Measurements from ENCODE around the gene MYBL2.

MYBL2 gene

DNA sequence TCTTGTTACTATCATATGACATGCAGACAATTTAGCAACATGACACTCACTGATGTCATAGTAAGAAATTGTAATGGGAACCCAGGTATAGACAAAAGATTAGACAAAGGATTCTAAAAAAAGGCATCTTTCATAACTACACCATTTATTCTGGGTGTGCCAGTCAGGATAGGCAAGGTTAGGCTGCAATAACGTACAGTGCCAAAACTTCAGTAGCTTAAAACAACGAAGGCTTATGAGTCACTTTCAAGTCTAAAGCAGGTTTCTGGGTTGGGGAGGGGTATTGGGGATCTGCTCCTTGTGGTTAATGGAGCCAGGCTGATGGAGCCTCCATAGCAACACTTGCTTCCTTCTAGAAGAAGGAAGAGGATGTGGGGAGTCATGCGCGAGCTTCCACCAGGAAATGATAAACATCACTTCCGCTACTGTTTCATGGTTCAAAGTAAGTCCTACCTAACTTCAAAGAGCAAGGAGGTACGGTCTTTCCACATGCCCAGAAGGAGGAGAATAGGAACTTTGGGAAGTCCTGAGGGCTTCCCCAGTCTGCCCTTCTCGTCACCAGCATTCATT is 61.9 kb downstream of the MYBL2 start:
- Histone ChIP-seq H3K9me3 (ENCODE audit: control insufficient read depth, low read length) (no peaks in the 10 kb centered on the region), H3K4me2 (ENCODE audit: low read length) (no peak overlapping the region), H3K4me3 (ENCODE audit: low read depth, low read length) (no peak overlapping the region), H3K27me3 (ENCODE audit: control insufficient read depth, insufficient read depth, low read length) (no peaks in the 10 kb centered on the region), H3K9ac (no peak overlapping the region), H2AFZ (no peak overlapping the region), H3K79me2 (no peaks in the 10 kb centered on the region), H3K4me1 (no peaks in the 10 kb centered on the region), H3K36me3 (ENCODE audit: control insufficient read depth, insufficient read depth, low read length) (peaks cover 5% of the 10 kb centered on the region), H3K27ac (no peak overlapping the region)
- no peak for TF ChIP-seq CTCF (IDR thresholded peaks at IDR 0.05)

DNA sequence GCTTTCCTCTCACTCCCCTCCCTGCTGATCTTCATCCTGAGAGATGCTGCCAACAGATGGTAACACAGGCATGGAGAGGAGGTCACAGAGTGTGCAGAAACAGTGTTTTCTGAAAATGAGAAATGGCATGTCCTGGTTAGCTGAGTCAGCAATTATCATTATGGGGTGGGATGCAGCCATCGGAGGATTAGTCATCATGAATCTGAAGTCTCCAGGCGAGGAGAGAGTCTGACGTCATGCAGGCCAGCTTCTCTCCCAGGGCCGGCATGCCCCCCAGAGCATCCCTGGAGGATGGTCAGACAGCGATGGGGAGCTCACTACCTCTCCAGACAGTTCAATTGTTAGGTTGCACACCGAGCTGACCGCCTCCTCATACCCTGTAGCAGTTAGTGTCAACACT is 64.6 kb downstream of the MYBL2 start:
- H3K79me2 ChIP-seq, result no peaks in the 10 kb centered on the region
- no peaks in the 10 kb centered on the region for H3K27me3 ChIP-seq (ENCODE audit: control insufficient read depth, insufficient read depth, low read length)
- no peaks in the 10 kb centered on the region for H3K4me1 ChIP-seq
- H3K36me3 ChIP-seq (ENCODE audit: control insufficient read depth, insufficient read depth, low read length), result peaks cover 5% of the 10 kb centered on the region
- no peak overlapping the region for H3K9ac ChIP-seq
- H2AFZ ChIP-seq, result no peak overlapping the region
- no peak overlapping the region for H3K4me3 ChIP-seq (ENCODE audit: low read depth, low read length)
- no peak overlapping the region for H3K27ac ChIP-seq
- no peak overlapping the region for H3K4me2 ChIP-seq (ENCODE audit: low read length)
- no peak for TF ChIP-seq CTCF (IDR thresholded peaks at IDR 0.05)
- no peaks in the 10 kb centered on the region for H3K9me3 ChIP-seq (ENCODE audit: control insufficient read depth, low read length)

- no peak overlapping the region for H3K27ac ChIP-seq
- H3K4me3 ChIP-seq (ENCODE audit: low read depth, low read length), result no peak overlapping the region
- no peaks in the 10 kb centered on the region for H3K9me3 ChIP-seq (ENCODE audit: control insufficient read depth, low read length)
- H3K36me3 ChIP-seq (ENCODE audit: control insufficient read depth, insufficient read depth, low read length), result peaks cover 5% of the 10 kb centered on the region
- TF ChIP-seq CTCF (IDR thresholded peaks at IDR 0.05), result no peak
- H3K4me2 ChIP-seq (ENCODE audit: low read length), result no peak overlapping the region
- no peak overlapping the region for H3K9ac ChIP-seq
- H3K4me1 ChIP-seq, result no peaks in the 10 kb centered on the region
- H3K27me3 ChIP-seq (ENCODE audit: control insufficient read depth, insufficient read depth, low read length), result no peaks in the 10 kb centered on the region
- no peak overlapping the region for H2AFZ ChIP-seq
- no peaks in the 10 kb centered on the region for H3K79me2 ChIP-seq
These were observed 65.0 kb downstream of the MYBL2 start for GRCh38 chr20:43731927-43732326.

GRCh38 chr20:43736588-43737158 is 69.8 kb downstream of the MYBL2 start:
- H3K27ac ChIP-seq, result no peak overlapping the region
- no peak overlapping the region for H3K9ac ChIP-seq
- no peak overlapping the region for H3K4me2 ChIP-seq (ENCODE audit: low read length)
- no peaks in the 10 kb centered on the region for H3K36me3 ChIP-seq (ENCODE audit: control insufficient read depth, insufficient read depth, low read length)
- H3K4me1 ChIP-seq, result no peaks in the 10 kb centered on the region
- TF ChIP-seq CTCF (IDR thresholded peaks at IDR 0.05), result no peak
- no peak overlapping the region for H2AFZ ChIP-seq
- no peaks in the 10 kb centered on the region for H3K79me2 ChIP-seq
- no peaks in the 10 kb centered on the region for H3K27me3 ChIP-seq (ENCODE audit: control insufficient read depth, insufficient read depth, low read length)
- no peaks in the 10 kb centered on the region for H3K9me3 ChIP-seq (ENCODE audit: control insufficient read depth, low read length)
- no peak overlapping the region for H3K4me3 ChIP-seq (ENCODE audit: low read depth, low read length)

- Histone ChIP-seq H3K4me2 (ENCODE audit: low read length) (no peak overlapping the region), H3K79me2 (no peaks in the 10 kb centered on the region), H3K27me3 (ENCODE audit: control insufficient read depth, insufficient read depth, low read length) (no peaks in the 10 kb centered on the region), H3K4me1 (no peaks in the 10 kb centered on the region), H3K4me3 (ENCODE audit: low read depth, low read length) (no peak overlapping the region), H3K27ac (no peak overlapping the region), H3K36me3 (ENCODE audit: control insufficient read depth, insufficient read depth, low read length) (no peaks in the 10 kb centered on the region), H3K9ac (no peak overlapping the region), H2AFZ (no peak overlapping the region), H3K9me3 (ENCODE audit: control insufficient read depth, low read length) (no peaks in the 10 kb centered on the region)
- TF ChIP-seq CTCF (IDR thresholded peaks at IDR 0.05), result no peak
These were observed 71.0 kb downstream of the MYBL2 start for GRCh38 chr20:43737925-43738324.

Data from parathyroid adenoma (tissue), 2 donors.